Spleen (tissue), 7 donors: ENCODE results near the gene ITGA2B.
A peak's percentile ranks its signal among the peaks of the same experiment; 100 is the strongest.

Experiments
- CTCF ChIP-seq, 11 experiments: fragments of 200-600 bp in 7 of 11; fragments of 450-650 bp in 4 of 11; sonication (generic) in 4 of 11; IDR thresholded peaks in 8 of 11; conservative IDR thresholded peaks in 3 of 11; 1 replicate in 7 of 11; 2 replicates in 4 of 11; pipeline versions ENCODE4 v1.4.0 to v1.8.0; 2016 to 2021; ENCODE audit warnings: antibody characterized with exemption in 11 of 11, inconsistent platforms in 4 of 11, mild to moderate bottlenecking in 1 of 11
- POLR2AphosphoS5 ChIP-seq, 3 donors: sonication (generic); formaldehyde crosslinking; IDR thresholded peaks; one replicate each; pipeline ENCODE4 v1.5.1; 2017; ENCODE audit warnings: antibody characterized with exemption in 3 of 3
- donor health status: DM: no; HTN: no; CAD: no; lungs with moderate emphysema.
- donor health status: DM: no; HTN: no; CAD: no.
- donor health status: DM: no; HTN: no; CAD: no.

GRCh38 chr17:44324571-44325275 is 64.7 kb downstream of the ITGA2B start, which contains the start of gene SLC25A39:
- TF ChIP-seq CTCF (IDR thresholded peaks at IDR 0.05 in 8 of 11, conservative IDR thresholded peaks at IDR 0.05 in 3 of 11) (peak in 3 of 11 experiments; percentile 0 to 6 (median 4)), POLR2AphosphoS5 (IDR thresholded peaks at IDR 0.05) (peak; percentile 69 to 89 (median 88))
